ENCODE measurements around the gene C1QL4.
"Not testable (repeated sequence)": the region's sequence is repeated elsewhere in the genome, so short reads cannot be mapped to it uniquely, and the experiment has no call there.

The C1QL4 gene

DNA sequence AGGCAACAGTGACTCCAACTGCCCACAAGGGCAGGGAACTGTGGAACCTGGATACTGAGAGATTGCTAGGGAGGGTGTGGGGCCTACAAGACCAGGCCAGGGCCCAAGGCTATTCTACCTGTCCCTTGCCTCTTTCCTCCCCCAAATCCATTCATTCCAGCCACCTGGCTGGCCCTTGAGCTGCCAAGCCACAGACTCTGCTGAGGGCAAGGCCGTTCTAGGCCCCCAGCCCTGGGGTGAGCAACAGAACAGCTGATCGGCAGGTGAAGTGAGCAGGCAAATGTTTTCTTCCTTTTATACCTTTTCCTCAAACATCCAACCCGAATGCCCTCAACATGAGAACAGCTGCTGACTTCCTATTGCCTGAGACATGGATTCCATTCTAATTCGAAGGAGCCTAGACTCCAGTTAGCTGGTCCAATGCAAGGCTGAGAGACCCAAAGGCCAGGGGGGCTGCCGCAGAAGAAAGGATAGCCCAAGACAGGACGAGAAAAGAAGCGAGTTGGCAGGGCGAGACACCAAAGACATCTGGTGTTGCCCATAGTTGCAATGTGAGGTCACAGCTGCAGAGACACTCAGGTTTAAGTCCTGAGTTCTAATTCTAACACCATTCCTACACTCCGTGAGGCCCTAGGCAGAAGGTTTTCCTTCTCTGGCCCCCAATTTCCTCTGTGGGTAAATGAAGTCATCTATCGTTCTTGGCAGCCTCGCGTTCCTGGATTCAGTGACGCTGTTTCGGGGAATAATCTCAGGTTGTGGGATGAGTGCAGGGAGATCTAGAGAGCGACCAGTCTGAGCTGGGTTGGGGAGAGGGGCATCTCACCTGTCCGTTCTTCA lies 1.7 kb downstream of the C1QL4 start:
- in situ Hi-C loops (cut with HindIII; ENCODE audit: low sequenced_read_pairs): no loop called here

DNA sequence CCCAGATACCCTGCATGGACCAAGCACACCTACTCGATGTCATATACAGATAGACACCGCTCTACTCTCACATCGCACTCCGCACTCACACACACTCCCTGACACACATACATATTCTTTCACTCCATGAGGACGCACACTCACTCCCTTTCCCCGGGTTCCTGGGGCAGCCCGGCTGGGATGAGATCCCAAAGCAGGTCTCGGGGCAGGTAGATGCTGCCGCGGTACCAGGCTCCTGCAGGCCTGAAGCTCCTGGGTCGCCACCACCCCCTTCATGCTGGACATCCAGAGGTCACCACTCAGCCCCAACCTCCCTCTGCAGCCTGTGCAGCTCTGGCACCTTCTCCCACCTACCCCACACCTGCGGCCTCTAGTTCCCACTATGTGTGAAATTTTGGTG lies 2.3 kb downstream of the C1QL4 start:
- in situ Hi-C loops (cut with HindIII; ENCODE audit: low sequenced_read_pairs): no loop called here

DNA sequence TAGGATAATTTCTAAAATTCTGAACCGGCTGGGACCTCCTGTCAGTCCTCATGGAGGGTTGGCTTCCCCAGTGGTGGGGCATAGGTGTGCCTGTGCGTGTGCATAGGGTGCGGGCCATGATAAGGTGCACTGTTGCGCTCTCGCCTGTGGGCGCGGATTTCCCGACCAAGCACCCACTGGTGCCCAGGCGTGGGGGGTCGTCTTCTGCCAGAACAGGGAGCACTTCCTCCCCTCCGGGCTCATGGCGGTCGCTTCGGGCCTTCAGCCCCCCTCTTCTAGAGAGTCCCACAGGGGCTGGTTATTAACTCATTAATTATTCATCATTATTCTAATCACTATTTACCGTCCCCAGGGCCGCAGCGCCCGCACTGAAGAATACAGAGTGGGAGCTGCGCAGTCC lies 2.8 kb downstream of the C1QL4 start:
- in situ Hi-C loops (cut with HindIII; ENCODE audit: low sequenced_read_pairs): no loop called here

DNA sequence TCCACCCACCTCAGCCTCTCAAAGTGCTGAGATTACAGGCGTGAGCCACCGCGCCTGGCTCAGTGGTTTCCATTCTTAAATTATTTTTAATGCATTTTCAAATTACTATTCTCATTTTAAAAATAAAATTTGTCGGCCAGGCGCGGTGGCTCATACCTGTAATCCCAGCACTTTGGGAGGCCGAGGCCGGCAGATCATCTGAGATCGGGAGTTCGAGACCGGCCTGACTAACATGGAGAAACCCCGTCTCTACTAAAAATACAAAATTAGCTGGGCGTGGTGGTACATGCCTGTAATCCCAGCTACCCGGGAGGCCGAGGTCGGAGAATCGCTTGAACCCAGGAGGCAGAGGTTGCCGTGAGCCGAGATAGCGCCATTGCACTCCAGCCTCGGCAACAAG lies 3.2 kb downstream of the C1QL4 start:
- in situ Hi-C loops (cut with HindIII; ENCODE audit: low sequenced_read_pairs): not testable (repeated sequence)

DNA sequence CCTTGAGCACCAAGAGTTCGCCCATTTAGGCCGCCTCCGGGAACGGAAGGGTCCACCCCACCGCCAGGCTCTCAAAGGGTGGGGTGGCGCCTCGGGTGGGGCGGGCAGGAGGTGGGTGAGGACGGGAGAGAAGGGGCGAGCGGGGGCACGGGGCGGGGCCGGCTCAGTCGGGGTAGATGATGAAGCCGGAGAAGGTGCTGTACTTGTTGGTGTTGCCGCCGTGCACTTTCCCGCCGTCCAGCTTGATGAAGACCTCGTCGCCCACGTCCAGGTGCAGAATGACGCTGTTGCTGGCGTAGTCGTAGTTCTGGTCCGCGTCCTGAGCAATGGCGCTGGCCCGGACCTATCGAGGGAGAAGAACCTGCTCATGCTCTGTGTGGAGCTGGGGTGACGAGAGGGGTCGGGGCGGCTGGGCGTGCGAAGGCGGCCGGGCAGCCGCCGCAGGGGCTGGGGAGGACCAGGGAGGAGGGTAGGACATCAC lies 4.1 kb downstream of the C1QL4 start:
- in situ Hi-C loops (cut with HindIII; ENCODE audit: low sequenced_read_pairs): no loop called here

DNA sequence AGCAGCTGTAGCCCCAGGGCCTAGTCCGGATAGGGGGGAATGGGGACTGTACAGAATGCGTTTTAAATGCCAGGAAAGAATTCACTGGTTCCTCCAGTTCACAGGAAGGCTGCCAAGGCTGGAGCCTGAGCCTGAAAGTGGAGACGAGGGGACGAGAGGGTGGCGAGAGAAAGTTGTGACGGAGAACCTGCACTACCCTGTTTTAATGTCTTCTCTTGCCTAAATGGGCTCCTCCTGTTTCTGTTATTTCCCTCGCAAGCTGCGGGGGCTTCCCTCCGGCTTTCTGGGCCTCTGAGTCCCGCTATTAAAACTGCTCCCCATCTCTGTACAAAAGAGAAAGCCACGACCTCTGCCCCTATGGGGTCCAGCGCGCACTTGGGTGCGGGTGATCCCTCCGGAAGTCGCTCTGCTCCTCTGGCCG lies 4.5 kb downstream of the C1QL4 start:
- in situ Hi-C loops (cut with HindIII; ENCODE audit: low sequenced_read_pairs): no loop called here

DNA sequence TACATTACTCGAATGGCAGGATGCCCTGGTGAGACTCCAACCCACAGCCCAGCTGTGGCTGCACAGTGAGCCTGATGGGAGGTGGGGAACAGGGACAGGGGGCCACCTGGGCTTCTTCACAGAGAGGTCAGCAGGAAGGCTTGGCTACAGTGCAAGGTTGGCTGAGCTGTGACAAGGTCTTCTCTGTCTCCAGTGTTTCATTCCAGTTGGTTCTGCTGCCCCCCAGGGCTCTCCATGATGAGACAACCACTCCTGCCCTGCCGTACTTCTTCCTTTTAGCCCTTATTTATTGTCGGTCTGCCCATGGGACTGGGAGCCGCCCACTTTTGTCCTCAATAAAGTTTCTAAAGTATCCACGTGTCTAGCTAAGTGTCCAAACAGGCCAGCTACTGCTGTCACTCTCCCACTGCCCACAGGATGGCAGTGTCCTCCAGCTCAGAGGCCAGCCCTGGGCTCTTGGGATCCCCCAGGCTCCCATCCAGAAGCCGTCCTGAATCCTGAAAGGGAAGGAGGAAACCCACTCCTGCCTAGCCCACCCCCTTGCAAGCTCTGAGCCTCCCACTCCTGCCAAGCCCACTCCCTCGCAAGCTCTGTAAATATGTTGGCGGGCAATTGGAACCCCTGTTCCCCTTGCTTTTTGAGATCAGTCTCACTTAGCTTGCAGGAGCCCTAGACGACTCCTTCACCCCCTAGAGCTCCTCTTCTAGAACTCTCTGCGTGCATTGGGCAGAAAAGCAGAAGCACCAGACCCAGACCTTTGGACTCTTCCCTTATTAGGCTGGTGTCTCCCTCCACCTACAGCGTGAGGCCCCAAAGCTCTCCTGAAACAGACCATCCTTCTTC lies 5.4 kb downstream of the C1QL4 start:
- in situ Hi-C loops (cut with HindIII; ENCODE audit: low sequenced_read_pairs): no loop called here

DNA sequence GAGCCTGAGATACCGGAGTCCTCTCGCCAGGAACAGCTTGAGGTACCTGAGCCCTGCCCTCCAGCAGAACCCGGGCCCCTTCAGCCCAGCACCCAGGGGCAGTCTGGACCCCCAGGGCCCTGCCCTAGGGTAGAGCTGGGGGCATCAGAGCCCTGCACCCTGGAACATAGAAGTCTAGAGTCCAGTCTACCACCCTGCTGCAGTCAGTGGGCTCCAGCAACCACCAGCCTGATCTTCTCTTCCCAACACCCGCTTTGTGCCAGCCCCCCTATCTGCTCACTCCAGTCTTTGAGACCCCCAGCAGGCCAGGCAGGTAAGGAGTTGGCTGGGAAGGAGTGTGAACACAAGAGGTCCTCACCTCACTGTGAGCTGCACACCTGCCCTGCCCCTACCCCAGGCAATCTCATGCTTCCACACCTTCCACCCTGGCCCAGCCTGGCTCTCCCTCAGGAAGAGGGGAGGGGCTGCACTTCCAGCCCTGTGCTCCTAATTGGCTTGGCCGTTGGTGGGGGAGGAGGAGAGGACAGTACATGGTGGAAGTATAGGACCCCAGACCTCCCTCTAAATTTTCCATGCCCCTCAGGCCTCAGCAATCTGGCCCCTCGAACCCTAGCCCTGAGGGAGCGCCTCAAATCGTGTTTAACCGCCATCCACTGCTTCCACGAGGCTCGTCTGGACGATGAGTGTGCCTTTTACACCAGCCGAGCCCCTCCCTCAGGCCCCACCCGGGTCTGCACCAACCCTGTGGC lies 6.2 kb downstream of the C1QL4 start:
- in situ Hi-C loops (cut with HindIII; ENCODE audit: low sequenced_read_pairs): no loop called here

DNA sequence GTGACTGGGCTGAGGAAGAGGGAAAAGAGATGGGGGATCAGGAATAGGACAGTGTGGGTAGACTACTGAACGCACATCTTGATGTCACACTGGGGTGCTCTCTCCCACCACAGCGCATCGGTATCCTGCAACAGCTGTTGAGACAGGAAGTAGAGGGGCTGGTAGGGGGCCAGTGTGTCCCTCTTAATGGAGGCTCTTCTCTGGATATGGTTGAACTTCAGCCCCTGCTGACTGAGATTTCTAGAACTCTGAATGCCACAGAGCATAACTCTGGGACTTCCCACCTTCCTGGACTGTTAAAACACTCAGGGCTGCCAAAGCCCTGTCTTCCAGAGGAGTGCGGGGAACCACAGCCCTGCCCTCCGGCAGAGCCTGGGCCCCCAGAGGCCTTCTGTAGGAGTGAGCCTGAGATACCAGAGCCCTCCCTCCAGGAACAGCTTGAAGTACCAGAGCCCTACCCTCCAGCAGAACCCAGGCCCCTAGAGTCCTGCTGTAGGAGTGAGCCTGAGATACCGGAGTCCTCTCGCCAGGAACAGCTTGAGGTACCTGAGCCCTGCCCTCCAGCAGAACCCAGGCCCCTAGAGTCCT lies 6.9 kb downstream of the C1QL4 start:
- in situ Hi-C loops (cut with HindIII; ENCODE audit: low sequenced_read_pairs): no loop called here

DNA sequence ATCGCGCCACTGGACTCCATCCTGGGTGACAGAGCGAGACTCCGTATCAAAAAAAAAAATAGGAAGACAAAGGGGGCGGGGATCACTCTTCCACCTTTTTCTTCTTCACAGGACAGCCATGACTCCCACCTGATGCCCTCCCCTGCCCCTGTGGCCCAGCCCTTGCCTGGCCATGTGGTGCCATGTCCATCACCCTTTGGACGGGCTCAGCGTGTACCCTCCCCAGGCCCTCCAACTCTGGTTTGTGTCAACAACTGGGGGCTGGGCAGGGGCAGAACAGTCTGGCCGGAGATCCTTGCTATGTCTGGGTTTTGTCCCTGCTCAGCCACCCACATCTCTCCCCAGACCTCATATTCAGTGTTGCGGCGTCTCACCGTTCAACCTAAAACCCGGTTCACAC lies 8.2 kb downstream of the C1QL4 start:
- in situ Hi-C loops (cut with HindIII; ENCODE audit: low sequenced_read_pairs): loop anchor here (5.0 kb wide), 2 partner anchors 38 to 83 kb away; partner anchors contain the start of gene SPATS2

DNA sequence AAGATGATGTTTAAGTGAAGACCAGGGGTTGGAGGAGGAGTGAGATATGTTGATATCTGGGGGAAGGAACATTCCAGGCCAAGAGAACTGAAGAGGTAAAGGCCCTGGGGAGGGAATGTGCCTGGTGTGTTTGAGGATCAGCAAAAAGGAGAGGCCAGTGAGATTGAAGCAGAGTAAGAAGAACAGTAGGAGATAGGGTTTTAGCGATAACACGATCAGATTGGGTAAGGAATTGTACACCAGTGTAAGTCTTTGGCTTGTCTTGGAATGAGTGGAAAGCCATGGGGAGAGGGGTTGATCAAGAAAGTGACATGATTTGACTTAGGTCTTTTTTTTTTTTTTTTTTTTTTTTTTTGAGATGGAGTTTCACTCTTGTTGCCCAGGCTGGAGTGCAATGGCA lies 9.1 kb downstream of the C1QL4 start:
- in situ Hi-C loops (cut with HindIII; ENCODE audit: low sequenced_read_pairs): loop anchor here (5.0 kb wide), 2 partner anchors 39 to 84 kb away; partner anchors contain the start of gene SPATS2

DNA sequence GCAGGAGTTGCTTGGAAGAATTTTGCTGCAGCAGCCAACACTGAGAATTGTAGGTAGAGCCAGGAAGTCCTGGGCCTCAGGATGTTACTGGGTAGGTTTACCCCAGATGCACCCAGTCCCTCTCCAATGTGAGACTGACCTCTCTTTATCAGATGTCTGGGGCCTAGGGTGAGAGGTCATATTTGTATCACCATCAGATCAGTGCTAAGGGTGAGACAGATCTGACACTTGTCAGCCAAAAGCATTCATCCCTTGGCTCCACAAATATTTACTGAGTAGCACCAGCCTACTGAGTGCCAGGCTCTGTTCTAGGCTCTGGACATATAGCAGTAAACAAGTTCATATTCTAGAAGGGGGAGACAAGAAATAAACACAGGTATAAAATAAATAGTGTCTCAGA lies 9.6 kb downstream of the C1QL4 start:
- in situ Hi-C loops (cut with HindIII; ENCODE audit: low sequenced_read_pairs): loop anchor here (5.0 kb wide), 2 partner anchors 40 to 85 kb away; partner anchors contain the start of gene SPATS2

DNA sequence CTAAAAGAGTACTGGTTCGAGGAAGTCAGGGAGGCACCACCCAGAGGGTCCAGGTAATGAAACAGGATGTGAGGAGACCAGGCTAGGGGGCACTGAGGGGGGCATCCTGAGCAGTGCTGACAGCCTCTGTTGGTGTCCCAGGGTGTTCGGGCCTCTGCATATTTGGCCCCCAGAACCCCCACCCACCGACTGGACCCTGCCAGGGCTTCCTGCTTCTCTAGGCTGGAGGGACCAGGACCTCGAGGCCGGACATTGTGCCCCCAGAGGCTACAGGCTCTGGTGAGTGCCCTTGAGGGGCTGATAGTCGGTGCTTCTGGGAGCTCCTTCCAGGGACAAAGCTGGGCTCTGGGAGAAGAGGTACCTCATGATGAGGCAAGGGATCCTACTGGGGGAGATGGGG lies 11.4 kb downstream of the C1QL4 start:
- in situ Hi-C loops (cut with HindIII; ENCODE audit: low sequenced_read_pairs): loop anchor here (5.0 kb wide), 2 partner anchors 42 to 87 kb away; partner anchors contain the start of gene SPATS2

DNA sequence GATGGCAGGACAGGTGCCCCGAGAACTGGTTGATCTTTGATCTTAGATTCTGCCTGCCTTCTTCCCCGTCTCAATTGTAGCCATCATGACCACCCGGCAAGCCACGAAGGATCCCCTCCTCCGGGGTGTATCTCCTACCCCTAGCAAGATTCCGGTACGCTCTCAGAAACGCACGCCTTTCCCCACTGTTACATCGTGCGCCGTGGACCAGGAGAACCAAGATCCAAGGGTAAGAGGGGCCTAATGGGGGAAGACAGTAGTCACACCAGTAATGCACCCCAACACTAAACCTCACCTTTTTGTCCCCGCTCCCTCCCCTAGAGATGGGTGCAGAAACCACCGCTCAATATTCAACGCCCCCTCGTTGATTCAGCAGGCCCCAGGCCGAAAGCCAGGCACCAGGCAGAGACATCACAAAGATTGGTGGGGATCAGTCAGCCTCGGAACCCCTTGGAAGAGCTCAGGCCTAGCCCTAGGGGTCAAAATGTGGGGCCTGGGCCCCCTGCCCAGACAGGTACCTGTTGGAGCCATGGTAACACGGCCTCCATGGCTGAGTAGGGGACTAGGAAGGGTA lies 13.4 kb downstream of the C1QL4 start:
- in situ Hi-C loops (cut with HindIII; ENCODE audit: low sequenced_read_pairs): no loop called here

DNA sequence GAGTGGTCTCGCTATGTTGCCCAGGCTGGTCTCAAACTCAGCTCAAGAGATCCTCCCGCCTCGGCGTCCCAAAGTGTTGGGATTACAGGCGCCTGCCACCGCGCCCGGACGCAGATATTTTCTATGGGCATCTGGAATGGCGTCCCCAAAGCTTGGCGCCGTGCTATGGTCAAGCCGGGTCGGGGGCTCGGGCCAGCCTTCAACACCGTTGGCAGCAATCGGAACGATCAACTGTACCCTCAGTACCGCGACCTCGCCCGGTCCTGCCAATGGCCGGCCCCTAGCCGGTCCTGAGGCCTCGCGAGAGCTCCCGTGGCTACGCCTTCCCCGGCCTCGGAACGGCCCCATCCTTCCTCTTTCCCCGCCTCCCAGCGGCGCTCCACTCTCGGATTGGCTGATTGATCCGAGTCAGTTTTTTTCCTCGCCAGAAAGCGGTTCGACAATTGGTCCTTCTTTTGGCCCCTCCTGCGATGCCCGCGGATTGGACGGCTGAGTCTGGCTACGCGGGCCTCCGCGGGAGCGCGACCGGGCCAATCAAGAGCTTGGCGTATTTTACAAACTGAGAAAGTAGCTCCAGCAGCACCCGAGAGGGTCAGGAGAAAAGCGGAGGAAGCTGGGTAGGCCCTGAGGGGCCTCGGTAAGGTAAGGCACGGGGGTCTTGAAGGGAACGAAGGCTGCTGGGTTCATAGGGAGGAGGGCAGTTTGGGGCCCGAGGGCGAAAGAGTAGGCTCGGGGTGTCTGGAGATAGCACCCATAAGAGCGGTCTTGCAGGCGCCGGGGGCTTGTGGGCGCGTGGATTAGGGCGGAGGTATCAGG lies 14.1 kb downstream of the C1QL4 start, which contains the start of gene TROAP:
TSS of gene TROAP (plus strand) at position 548 of the 816 bp plus-strand sequence. CDS start 354 bp downstream, outside the sequence.
- in situ Hi-C loops (cut with HindIII; ENCODE audit: low sequenced_read_pairs): no loop called here

DNA sequence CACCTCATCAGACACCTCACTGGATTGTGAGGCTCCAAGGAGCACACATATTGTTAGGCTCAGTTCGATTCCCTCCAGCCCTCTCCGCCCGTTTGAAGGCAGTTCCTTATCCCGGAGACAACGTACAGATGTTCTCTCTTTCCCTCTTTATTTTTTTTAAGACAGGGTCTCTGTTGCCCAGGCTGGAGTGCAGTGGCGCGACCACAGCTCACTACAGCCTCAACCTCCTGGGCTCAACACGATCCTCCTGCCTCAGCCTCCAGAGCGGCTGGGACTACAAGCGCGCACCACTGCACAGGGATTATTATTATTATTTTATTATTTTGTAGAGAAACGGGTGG lies 14.7 kb downstream of the C1QL4 start:
- in situ Hi-C loops (cut with HindIII; ENCODE audit: low sequenced_read_pairs): no loop called here

DNA sequence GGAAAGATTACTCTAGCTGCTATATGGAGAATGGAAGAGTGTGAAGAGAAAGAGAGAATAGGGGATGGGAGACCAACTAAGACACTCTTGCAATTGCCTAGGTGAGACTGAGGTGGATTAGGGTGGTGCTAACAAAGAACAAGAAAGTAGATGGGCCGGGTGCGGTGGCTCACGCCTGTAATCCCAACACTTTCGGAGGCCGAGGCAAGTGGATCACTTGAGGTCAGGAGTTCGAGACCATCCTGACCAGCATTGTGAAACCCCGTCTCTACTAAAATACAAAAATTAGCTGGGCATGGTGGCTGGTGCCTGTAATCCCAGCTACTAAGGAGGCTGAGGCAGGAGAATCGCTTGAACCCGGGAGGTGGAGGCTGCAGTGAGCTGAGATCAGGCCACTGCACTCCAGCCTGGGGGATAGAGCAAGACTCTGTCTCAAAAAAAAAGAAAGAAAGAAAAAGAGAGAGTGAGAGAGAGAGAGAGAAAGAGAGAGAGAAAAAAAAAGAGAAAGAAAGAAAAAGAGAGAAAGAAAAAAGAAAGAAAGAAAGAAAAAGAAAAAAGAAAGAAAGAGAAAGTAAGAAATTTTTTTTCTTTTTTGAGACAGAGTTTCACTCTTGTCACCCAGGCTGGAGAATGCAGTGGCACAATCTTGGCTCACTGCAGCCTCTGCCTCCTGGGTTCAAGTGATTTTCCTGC lies 16.4 kb downstream of the C1QL4 start:
- in situ Hi-C loops (cut with HindIII; ENCODE audit: low sequenced_read_pairs): not testable (repeated sequence)

DNA sequence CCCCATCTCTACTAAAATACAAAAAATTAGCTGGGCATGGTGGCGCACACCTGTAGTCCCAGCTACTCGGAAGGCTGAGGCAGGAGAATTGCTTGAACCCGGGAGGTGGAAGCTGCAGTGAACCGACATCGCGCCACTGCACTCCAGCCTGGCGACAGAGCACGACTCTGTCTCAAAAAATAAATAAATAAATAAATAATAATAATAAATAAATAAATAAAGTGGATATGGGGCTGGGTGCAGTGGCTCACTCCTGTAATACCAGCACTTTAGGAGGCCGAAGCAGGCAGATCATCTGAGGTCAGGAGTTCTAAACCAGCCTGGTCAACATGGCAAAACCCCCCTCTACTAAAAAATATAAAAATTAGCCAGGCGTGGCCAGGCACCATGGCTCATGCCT lies 19.9 kb downstream of the C1QL4 start:
- in situ Hi-C loops (cut with HindIII; ENCODE audit: low sequenced_read_pairs): loop anchor here (5.0 kb wide), 1 partner anchor 50 kb away; the partner anchor contains the start of gene TUBA1C

DNA sequence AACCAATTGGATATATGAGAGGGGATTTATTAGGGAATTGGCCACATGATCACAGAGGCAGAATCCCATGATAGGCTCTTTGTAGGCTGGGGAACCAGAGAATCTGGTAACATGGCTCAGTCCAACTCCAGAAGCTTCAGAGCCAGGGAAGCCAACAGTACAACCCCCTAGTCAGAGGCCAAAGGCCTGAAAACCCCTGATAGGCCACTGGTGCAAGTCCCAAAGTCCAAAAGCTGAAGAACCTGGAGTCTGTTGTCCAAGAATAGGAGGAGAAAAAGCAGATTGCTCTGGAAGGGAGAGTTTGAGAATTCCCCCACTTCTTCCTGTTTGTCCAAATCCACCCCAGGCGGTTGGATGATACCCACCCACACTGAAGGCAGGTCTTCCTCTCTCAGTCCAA lies 22.2 kb downstream of the C1QL4 start:
- in situ Hi-C loops (cut with HindIII; ENCODE audit: low sequenced_read_pairs): loop anchor here (5.0 kb wide), 1 partner anchor 48 kb away; the partner anchor contains the start of gene TUBA1C
